ENCODE data around the gene SORBS2. TPM values are rescaled to one million over a fixed set of nuclear protein-coding genes. Genes with fewer than 3 reads are reported as not detected.

The SORBS2 gene
- total RNA-seq, 3 donors from 2014 or later: 44.9 to 416 (median 53.7) TPM

DNA sequence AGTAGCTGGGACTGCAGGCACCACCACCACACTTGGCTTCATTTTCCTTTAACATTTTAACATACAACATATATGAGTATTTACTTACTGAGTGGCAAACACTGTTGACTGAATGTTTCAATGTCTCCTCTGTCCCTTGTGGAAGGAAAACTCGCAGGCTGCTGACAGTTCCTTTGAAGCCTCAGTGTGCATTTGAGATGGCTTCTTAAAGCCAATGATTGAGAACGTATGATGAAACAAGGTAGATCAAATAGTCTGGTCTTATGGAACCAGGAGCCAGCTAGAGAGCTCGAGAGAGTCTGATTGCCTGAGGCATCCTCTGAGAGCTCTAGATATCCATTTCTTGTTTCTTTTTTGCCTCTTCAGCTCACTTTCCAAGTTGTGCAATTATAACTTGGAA, 233.7 kb downstream of the SORBS2 start:
- Histone ChIP-seq H3K4me3 (no peak overlapping the region), H3K36me3 (ENCODE audit: low read depth) (no peaks in the 10 kb centered on the region), H3K4me1 (ENCODE audit: low read depth) (no peaks in the 10 kb centered on the region), H3K9me3 (no peaks in the 10 kb centered on the region)
- DNase-seq (no peak), ATAC-seq (no peak)
- TF ChIP-seq, protein P1, sequence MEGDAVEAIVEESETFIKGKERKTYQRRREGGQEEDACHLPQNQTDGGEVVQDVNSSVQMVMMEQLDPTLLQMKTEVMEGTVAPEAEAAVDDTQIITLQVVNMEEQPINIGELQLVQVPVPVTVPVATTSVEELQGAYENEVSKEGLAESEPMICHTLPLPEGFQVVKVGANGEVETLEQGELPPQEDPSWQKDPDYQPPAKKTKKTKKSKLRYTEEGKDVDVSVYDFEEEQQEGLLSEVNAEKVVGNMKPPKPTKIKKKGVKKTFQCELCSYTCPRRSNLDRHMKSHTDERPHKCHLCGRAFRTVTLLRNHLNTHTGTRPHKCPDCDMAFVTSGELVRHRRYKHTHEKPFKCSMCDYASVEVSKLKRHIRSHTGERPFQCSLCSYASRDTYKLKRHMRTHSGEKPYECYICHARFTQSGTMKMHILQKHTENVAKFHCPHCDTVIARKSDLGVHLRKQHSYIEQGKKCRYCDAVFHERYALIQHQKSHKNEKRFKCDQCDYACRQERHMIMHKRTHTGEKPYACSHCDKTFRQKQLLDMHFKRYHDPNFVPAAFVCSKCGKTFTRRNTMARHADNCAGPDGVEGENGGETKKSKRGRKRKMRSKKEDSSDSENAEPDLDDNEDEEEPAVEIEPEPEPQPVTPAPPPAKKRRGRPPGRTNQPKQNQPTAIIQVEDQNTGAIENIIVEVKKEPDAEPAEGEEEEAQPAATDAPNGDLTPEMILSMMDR (IDR thresholded peaks at IDR 0.05): no peak
- intact Hi-C loops (cut with DNase I, micrococcal nuclease): no loop called here

DNA sequence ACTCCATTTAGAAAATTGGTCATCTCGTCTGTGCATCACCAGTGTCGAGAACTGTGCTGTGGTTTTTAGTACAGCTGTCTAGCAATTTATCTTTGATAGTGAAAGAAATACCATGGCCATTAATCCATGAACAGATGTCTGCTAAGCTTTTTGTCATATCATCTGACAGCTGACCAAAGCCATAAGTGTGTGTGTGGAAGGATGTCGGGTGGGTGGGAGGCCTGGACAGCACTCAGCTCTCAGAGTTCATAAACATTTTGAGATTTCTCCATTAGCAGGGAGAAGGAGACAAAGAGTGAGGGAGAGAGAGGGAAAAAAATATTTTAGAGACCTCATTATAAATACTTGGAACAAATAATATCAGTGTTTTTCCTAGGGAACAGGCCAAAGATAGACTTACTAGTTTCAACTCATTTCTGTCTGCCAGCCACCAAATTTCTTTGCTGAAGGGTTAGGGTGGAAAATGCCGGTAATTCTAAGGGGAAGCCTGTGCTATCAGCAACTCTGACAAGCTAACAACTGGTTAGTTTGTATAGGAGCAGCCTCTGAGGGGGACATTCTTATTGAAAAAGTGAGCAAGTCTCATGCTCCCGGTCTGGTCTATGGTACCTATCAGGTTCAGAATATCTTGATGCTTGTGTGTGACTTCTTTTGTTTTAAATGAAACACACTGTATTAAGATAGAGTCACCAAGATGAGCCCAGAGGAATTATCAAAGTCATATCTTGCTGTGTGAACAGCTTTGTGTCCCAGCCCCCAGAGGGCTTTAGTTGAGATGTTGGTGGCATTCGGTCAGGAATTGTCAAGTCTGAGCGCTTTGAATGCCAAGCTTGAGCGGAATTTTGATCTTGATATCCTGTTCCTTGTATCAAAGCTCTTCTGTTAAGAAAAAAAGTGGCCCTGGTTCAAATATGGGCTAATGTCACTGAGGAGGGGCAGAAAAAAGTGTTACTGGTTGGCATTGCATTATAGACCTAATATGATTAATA, 234.7 kb downstream of the SORBS2 start:
- intact Hi-C loops (cut with DNase I, micrococcal nuclease): no loop called here
- no peak for ATAC-seq
- Histone ChIP-seq H3K4me1 (ENCODE audit: low read depth) (no peaks in the 10 kb centered on the region), H3K36me3 (ENCODE audit: low read depth) (no peaks in the 10 kb centered on the region), H3K9me3 (no peaks in the 10 kb centered on the region), H3K4me3 (no peak overlapping the region)
- TF ChIP-seq, protein P1 (IDR thresholded peaks at IDR 0.05): no peak
- no peak for DNase-seq

DNA sequence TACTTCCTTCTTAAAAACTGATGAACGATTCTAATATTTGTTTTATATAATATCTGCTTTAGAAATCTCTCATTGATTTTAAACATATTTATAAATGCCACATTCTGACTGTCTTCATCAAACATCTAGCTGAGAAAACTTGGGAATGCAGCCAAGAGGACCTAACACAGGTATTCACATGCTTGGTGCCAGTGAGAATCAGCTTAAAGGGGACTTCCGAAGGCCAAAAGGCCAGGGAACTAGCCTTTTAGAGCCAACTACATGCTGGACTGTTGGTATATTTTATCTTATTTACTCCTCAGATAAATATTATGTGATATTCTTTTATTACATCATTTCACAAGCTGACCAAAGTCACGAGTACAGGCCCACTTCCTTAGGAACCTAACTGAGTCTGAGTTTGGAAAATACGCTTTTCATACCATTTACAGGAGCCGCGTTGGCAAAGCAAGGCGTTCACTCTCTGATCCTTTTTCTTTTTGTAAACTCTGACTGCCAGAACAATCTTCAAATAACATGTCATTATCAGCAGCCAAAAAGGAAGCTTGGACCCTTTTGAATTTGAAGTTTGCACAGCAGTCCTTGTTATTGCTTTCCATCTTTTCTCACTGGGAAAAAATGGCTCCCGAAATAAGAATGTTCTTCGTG, 235.6 kb downstream of the SORBS2 start:
- TF ChIP-seq, protein P1 (IDR thresholded peaks at IDR 0.05): no peak
- intact Hi-C loops (cut with DNase I, micrococcal nuclease): no loop called here
- Histone ChIP-seq H3K4me3 (no peak overlapping the region), H3K9me3 (no peaks in the 10 kb centered on the region), H3K4me1 (ENCODE audit: low read depth) (no peaks in the 10 kb centered on the region), H3K36me3 (ENCODE audit: low read depth) (no peaks in the 10 kb centered on the region)
- no peak for ATAC-seq
- DNase-seq: no peak

DNA sequence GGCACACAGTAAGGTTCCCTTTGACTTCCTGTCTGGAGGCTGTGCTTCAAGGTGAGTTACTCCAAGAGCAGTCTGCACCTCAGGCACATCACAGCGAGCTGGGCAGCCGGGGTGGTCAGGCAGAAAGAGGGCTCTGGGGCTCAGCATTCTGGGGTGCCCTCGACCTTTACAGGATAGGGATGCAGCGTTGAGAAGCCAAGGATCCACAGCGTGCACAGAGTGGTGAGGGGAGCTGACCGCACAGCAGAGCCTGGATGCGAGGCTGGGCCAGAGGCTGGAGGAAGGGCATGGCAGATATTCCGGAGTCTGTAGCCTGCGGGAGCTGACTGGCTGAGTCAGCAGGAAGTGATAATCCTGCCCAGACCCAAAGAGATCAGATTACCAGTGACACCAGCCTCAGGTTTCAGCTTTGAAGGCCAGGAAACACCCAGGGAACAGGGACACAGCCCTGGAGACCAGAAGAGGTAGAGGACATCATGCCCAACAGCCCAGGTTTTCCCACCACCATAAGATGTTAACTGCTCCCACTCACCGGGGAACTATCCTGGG, 238.3 kb downstream of the SORBS2 start:
- no peaks in the 10 kb centered on the region for H3K9me3 ChIP-seq
- intact Hi-C loops (cut with DNase I, micrococcal nuclease): no loop called here
- no peak overlapping the region for H3K4me3 ChIP-seq
- ATAC-seq (peak; percentile 42), DNase-seq (no peak)
- H3K36me3 ChIP-seq (ENCODE audit: low read depth): no peaks in the 10 kb centered on the region
- TF ChIP-seq, protein P1 (IDR thresholded peaks at IDR 0.05): no peak
- H3K4me1 ChIP-seq (ENCODE audit: low read depth): no peaks in the 10 kb centered on the region

DNA sequence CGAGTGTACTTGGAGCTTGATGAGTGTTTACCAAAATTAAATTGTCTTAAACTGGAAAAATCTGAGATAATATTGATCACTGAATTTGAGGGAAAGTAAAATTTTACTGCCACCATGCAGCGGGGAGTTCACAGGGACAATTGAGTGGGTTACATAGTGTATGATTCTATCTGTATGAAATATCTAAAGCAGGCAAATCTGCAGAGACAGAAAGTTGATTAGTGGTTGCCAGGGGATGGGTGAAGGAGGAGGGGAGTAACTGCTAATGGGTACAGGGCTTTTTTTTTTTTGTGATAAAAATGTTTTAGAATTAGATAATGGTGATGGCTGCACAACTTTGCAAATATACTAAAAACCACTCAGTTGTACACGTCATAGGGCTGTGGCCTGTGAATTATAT, 241.3 kb downstream of the SORBS2 start:
- H3K4me3 ChIP-seq: no peak overlapping the region
- H3K36me3 ChIP-seq (ENCODE audit: low read depth): no peaks in the 10 kb centered on the region
- no peak for ATAC-seq
- intact Hi-C loops (cut with DNase I, micrococcal nuclease): no loop called here
- TF ChIP-seq, protein P1 (IDR thresholded peaks at IDR 0.05): no peak
- no peak for DNase-seq
- no peaks in the 10 kb centered on the region for H3K4me1 ChIP-seq (ENCODE audit: low read depth)
- H3K9me3 ChIP-seq: no peaks in the 10 kb centered on the region

Data from mucosa of descending colon (tissue), 3 donors.